HG03442 (cell line): ENCODE data around the gene UBL4A.
A peak's percentile ranks its signal among the peaks of the same experiment; 100 is the strongest.

Experiments used
- ATAC-seq: cut with Tn5 transposase; IDR thresholded peaks from one replicate; pipeline ENCODE4 v1.9.1; 2021; ENCODE audit warnings: mild to moderate bottlenecking, moderate library complexity; ENCODE audit not compliant: unreplicated experiment

UBL4A gene

DNA sequence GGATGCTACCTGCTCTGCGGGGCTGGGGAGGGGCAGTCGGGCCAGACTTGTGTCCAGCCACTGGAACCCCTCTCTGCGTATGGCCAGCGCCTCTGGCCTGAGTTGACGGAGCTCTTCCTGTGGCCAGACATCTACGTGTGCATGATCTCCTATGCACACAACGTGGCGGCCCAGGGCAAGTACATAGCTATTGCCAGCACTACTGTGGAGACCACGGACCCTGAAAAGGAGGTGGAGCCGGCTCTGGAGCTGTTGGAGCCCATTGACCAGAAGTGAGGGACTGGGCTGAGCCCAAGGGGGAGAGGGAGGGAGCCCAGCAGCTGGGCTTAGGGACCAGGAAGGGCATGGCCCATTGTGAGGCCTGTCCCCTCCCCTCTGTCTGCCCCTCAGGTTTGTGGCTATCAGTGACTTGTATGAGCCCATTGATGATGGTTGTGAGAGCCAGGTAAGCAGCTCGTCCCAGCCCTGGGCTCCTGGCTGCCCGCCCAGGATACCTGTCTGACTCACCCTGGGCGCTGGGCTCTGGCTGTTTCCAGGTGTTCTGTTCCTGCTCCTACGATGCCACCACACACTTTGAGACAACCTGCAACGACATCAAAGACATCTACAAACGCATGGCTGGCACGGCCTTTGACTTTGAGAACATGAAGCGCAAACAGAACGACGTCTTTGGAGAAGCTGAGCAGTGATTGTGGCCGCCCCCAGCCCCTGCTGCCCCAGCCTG is 44.3 kb downstream of the UBL4A start:
- no peak for ATAC-seq

- no peak for ATAC-seq
Measured at GRCh38 chrX:154441564-154441963, 44.9 kb downstream of the UBL4A start.

- no peak for ATAC-seq
Measured at GRCh38 chrX:154440623-154441357, 45.6 kb downstream of the UBL4A start.

DNA sequence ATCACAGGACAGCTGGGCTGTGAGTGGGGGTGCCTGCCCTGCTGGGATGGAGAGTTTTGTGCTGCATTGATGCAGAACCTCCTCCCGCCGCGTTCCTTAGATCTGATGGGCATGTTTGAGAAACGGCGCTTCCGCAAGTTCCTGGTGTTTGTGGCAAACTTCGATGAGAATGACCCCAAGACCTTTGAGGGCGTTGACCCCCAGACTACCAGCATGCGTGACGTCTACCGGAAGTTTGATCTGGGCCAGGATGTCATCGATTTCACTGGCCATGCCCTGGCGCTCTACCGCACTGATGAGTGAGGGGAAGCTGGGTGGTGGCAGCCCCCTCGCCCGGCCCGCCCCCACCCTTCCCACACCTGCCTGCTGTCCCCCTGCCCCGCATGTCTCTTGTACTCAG is 46.6 kb downstream of the UBL4A start:
- ATAC-seq: no peak

- no peak for ATAC-seq
Measured at GRCh38 chrX:154437971-154438893, 48.2 kb downstream of the UBL4A start.

DNA sequence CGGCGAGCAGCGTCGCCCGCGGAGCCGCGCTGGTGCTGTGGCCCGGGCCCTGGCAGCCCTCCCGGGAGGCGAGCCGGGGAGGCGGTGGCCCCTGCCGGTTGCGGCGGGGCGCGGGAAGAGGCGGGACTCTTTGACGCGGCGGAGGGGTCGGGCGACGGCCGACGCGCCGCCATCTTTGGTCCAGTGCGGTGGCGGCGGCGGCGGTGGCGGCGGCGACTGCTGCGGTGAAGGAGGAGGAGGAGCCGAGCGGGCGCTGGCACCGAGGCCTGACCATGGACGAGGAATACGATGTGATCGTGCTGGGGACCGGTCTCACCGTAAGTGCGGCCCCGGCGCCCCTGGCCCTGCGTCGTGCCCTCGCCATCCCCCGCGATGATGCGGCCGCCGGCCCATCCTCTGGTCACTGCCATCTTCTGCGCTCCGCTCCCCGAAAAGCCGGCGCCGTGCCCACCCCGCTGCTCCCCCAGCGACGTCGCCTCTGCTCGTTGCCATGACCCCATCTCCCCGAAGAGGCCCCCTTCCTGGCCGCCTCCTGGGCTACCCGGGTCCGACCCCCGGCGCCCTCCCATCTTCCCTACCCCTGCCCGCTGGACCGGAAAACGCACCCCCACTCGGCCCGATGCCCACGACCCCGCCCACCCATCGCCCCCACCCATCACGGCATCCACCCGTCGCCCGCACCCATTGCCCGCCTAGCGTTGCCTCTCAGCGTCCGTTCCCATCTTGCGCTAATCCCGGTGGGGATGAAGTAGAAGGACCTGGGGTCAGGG is 49.2 kb downstream of the UBL4A start, which contains the start of gene GDI1:
GDI1 (plus strand) TSS at position 172 of the 770 bp plus-strand sequence; CDS start at position 273, 101 bp downstream.
- ATAC-seq: peak; percentile 41

DNA sequence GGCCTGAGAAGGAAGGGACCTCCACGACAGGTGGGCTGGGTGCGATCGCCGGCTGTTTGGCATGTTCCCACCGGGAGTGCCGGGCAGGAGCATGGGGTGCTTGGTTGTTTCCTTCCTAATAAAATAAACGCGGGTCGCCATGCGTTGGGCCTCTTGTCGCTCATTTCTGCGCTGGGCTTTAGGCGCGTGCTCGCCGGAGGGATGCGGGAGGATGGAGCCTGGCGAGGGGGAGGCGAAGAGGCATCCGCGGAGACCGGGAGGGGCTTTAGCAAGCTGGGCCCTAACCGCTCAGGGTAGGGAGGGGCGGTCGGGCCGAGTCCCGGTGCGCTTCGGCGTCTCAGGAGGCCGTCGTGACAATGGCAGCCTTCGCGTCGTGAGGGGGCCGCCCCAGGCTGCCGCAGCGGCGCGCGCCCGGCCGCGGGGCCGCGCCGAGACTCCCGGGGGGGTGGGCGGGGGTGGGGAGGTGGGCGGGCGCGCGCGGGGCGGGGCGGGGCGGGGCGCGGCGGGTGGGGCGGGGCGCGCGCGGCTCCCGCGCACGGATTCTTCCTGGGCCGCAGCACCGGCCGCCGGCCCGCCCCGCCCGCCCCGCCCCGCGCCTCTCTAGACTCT is 49.9 kb downstream of the UBL4A start:
- ATAC-seq: peak; percentile 38

- no peak for ATAC-seq
Measured at GRCh38 chrX:154435171-154435733, 51.2 kb downstream of the UBL4A start.

DNA sequence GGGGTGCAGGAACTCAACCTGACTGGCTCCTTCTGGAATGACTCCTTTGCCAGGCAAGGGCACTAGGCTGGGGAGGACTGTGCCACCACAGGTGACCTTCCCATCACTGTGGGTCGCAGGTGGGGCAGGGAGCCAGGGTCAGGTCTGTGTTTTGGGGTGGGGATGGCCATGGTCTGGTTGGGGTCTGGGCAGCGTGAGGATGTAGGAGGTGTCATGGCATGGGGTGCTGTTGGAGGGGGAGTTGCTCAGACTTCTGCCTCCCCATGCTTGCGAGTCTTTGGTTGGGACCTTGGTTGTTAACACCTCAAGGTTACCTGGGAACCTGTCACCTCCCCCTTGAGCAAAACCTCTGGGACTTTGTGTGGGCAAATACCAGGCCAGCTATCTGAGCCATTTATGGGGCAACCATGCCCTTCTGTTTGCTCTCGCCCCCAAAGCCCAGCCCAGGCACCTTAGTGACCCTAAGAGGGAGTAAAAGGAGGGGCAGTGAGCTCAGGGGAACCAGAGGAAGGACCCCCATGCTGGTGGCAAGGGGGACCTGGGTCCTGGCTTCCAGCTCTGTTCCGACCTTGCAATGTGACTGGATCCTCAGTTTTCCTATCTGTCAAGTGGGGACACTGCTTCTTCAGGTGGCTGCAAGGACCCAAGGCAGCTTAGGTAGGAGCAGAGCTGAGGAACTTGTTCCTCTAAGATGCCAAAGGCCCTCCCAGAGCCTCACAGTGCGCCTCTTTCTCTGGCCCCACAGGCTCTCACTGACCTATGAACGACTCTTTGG is 51.8 kb downstream of the UBL4A start:
- no peak for ATAC-seq
